Loucy (cell line): ENCODE measurements around the gene VWA8.

Experiments
- H2AFZ ChIP-seq: fragments of 200-600 bp; sonication (generic); 2 replicates; pipeline ENCODE4 v1.6.0; 2016; ENCODE audit warnings: antibody characterized with exemption, mild to moderate bottlenecking, low read length, moderate library complexity
- H3F3A ChIP-seq: fragments of 200-600 bp; 2 replicates; pipeline ENCODE4 v1.6.0; 2016; ENCODE audit warnings: antibody characterized with exemption, low read depth, mild to moderate bottlenecking
- H3K27me3 ChIP-seq: fragments of 200-600 bp; sonication (generic); 2 replicates; pipeline ENCODE4 v1.6.1; 2014; ENCODE audit warnings: low read length, mild to moderate bottlenecking; ENCODE audit not compliant: insufficient read depth, poor library complexity, severe bottlenecking
- H3K36me3 ChIP-seq: fragments of 200-600 bp; sonication (generic); 2 replicates; pipeline ENCODE4 v1.6.1; 2016; ENCODE audit warnings: low read length; ENCODE audit not compliant: insufficient read depth
- H3K4me1 ChIP-seq: fragments of 200-600 bp; sonication (generic); 2 replicates; pipeline ENCODE4 v1.5.1; 2014; ENCODE audit warnings: low read length, mild to moderate bottlenecking; ENCODE audit not compliant: insufficient read depth, poor library complexity, severe bottlenecking
- H3K4me2 ChIP-seq: fragments of 200-600 bp; sonication (generic); 2 replicates; pipeline ENCODE4 v1.6.0; 2014; ENCODE audit warnings: antibody characterized with exemption, low read length, low read depth, mild to moderate bottlenecking; ENCODE audit not compliant: poor library complexity, severe bottlenecking
- H3K4me3 ChIP-seq: fragments of 200-600 bp; sonication (generic); 2 replicates; pipeline ENCODE4 v1.5.1; 2014; ENCODE audit warnings: low read length, mild to moderate bottlenecking, mixed read lengths; ENCODE audit not compliant: poor library complexity, severe bottlenecking
- H3K79me2 ChIP-seq: fragments of 200-600 bp; sonication (generic); 2 replicates; pipeline ENCODE4 v1.6.1; 2014; ENCODE audit warnings: low read length; ENCODE audit not compliant: insufficient read depth
- H3K9ac ChIP-seq: fragments of 200-600 bp; sonication (generic); 2 replicates; pipeline ENCODE4 v1.6.0; 2014; ENCODE audit warnings: mild to moderate bottlenecking, low read depth, low read length, moderate library complexity; ENCODE audit not compliant: poor library complexity, severe bottlenecking
- H3K9me2 ChIP-seq: fragments of 200-600 bp; sonication (generic); replicated peaks from 2 replicates; pipeline ENCODE4 v1.6.1; 2016; ENCODE audit warnings: low read depth, low read length, mixed read lengths
- H3K9me3 ChIP-seq: fragments of 200-600 bp; sonication (generic); 2 replicates; pipeline ENCODE4 v1.6.1; 2014; ENCODE audit warnings: mild to moderate bottlenecking, antibody characterized with exemption, low read length, low read depth; ENCODE audit not compliant: insufficient read depth
- H4K20me1 ChIP-seq: fragments of 200-600 bp; sonication (generic); 2 replicates; pipeline ENCODE4 v1.6.0; 2014; ENCODE audit warnings: antibody characterized with exemption, low read length, mild to moderate bottlenecking; ENCODE audit not compliant: insufficient read depth, poor library complexity, severe bottlenecking
- EZH2phosphoT487 ChIP-seq: fragments of 200-600 bp; IDR thresholded peaks from 2 replicates; pipeline ENCODE4 v1.6.1; 2018; ENCODE audit warnings: antibody characterized with exemption, mild to moderate bottlenecking, moderate library complexity, borderline replicate concordance
- TF ChIP-seq, protein P1 (sequence below): fragments of 200-600 bp; sonication (generic); conservative IDR thresholded peaks from 2 replicates; pipeline ENCODE4 v1.5.1; 2014; ENCODE audit warnings: mild to moderate bottlenecking, antibody characterized with exemption, low read length

Gene VWA8

DNA sequence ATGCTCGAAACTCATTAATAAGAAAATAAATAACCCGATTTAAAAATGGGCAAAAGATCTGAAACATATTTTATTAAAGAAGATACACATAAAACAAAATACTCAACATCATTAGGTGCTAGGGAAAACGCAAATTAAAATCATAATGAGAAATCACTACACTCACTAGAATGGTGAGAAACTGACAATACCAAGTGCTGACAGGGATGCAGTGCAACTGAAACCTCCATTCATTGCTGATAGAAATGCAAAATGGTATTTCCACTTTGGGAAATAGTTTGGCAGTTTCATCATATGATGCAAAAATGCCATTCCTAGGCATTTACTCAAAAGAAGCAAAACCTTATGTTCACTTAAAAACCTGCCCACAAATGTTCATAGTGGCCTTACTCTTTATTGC, 278.1 kb downstream of the VWA8 start:
- Histone ChIP-seq H4K20me1 (no peaks in the 10 kb centered on the region), H3K9me3 (no peaks in the 10 kb centered on the region), H3K4me2 (no peak overlapping the region), H3K27me3 (no peaks in the 10 kb centered on the region), H3K79me2 (no peaks in the 10 kb centered on the region), H3K36me3 (peaks cover 6% of the 10 kb centered on the region; the same call in 1 of the 2 replicates), H2AFZ (no peak overlapping the region), H3F3A (no peaks in the 10 kb centered on the region), H3K4me1 (peaks cover 5% of the 10 kb centered on the region), H3K4me3 (no peak overlapping the region), H3K9me2 (no peaks in the 10 kb centered on the region), H3K9ac (no peak overlapping the region)
- TF ChIP-seq, protein P1, sequence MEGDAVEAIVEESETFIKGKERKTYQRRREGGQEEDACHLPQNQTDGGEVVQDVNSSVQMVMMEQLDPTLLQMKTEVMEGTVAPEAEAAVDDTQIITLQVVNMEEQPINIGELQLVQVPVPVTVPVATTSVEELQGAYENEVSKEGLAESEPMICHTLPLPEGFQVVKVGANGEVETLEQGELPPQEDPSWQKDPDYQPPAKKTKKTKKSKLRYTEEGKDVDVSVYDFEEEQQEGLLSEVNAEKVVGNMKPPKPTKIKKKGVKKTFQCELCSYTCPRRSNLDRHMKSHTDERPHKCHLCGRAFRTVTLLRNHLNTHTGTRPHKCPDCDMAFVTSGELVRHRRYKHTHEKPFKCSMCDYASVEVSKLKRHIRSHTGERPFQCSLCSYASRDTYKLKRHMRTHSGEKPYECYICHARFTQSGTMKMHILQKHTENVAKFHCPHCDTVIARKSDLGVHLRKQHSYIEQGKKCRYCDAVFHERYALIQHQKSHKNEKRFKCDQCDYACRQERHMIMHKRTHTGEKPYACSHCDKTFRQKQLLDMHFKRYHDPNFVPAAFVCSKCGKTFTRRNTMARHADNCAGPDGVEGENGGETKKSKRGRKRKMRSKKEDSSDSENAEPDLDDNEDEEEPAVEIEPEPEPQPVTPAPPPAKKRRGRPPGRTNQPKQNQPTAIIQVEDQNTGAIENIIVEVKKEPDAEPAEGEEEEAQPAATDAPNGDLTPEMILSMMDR: no peak
- TF ChIP-seq EZH2phosphoT487: no peak

DNA sequence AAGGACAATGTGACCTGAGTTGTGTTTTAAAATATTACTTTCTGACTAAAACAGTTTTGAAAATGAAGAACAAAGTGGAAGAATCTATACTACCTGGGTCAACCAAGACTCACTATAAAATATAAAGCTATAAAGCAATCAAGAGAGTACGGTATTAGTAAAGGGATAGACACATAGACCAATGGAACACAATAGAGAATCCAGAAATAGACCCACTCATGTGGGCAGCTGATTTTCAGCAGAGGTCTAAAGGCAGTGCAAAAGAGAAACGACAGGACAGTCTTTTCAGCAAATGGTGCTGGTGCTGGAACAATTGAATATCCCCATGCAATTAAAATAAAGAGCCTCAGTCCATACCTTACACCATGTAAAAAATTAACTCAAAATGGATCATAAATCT, 278.9 kb downstream of the VWA8 start:
- H3K36me3 ChIP-seq: peaks cover 6% of the 10 kb centered on the region; the same call in 1 of the 2 replicates
- no peak overlapping the region for H2AFZ ChIP-seq
- no peaks in the 10 kb centered on the region for H3K9me2 ChIP-seq
- no peak for TF ChIP-seq EZH2phosphoT487
- TF ChIP-seq, protein P1: no peak
- peaks cover 5% of the 10 kb centered on the region for H3K4me1 ChIP-seq
- no peak overlapping the region for H3K4me2 ChIP-seq
- no peak overlapping the region for H3K9ac ChIP-seq
- no peaks in the 10 kb centered on the region for H4K20me1 ChIP-seq
- no peaks in the 10 kb centered on the region for H3K27me3 ChIP-seq
- H3K9me3 ChIP-seq: no peaks in the 10 kb centered on the region
- no peaks in the 10 kb centered on the region for H3K79me2 ChIP-seq
- no peak overlapping the region for H3K4me3 ChIP-seq
- H3F3A ChIP-seq: no peaks in the 10 kb centered on the region

DNA sequence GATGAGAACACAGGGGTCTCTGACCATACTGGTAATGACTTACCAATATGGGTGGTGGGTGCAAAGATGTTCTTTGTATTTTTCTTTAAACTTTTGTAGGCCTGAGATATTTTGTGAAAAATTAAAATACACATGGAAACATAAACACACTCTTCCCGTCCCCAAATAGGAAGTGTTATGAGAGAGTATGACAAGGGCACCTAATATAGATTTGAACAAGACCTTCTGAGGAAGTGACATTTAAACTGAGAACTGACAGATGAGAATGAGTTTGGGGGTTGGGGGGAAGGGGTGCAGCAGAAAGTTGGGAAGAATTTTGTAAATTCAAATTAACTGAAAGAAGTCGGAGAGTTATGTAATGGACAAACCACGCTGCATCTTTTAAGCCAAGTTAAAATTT, 279.3 kb downstream of the VWA8 start:
- H4K20me1 ChIP-seq: no peaks in the 10 kb centered on the region
- TF ChIP-seq, protein P1: no peak
- TF ChIP-seq EZH2phosphoT487: no peak
- peaks cover 5% of the 10 kb centered on the region for H3K4me1 ChIP-seq
- no peaks in the 10 kb centered on the region for H3K9me2 ChIP-seq
- H3K4me3 ChIP-seq: no peak overlapping the region
- no peaks in the 10 kb centered on the region for H3K27me3 ChIP-seq
- H3K9me3 ChIP-seq: no peaks in the 10 kb centered on the region
- H3K79me2 ChIP-seq: no peaks in the 10 kb centered on the region
- no peak overlapping the region for H3K9ac ChIP-seq
- no peak overlapping the region for H2AFZ ChIP-seq
- peaks cover 6% of the 10 kb centered on the region; the same call in 1 of the 2 replicates for H3K36me3 ChIP-seq
- H3K4me2 ChIP-seq: no peak overlapping the region
- H3F3A ChIP-seq: no peaks in the 10 kb centered on the region
